ENCODE data around the gene FANCC.

GRCh38 chr9:95211028-95211427 lies 106.5 kb downstream of the FANCC start:
- TF ChIP-seq, protein P1, sequence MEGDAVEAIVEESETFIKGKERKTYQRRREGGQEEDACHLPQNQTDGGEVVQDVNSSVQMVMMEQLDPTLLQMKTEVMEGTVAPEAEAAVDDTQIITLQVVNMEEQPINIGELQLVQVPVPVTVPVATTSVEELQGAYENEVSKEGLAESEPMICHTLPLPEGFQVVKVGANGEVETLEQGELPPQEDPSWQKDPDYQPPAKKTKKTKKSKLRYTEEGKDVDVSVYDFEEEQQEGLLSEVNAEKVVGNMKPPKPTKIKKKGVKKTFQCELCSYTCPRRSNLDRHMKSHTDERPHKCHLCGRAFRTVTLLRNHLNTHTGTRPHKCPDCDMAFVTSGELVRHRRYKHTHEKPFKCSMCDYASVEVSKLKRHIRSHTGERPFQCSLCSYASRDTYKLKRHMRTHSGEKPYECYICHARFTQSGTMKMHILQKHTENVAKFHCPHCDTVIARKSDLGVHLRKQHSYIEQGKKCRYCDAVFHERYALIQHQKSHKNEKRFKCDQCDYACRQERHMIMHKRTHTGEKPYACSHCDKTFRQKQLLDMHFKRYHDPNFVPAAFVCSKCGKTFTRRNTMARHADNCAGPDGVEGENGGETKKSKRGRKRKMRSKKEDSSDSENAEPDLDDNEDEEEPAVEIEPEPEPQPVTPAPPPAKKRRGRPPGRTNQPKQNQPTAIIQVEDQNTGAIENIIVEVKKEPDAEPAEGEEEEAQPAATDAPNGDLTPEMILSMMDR (IDR thresholded peaks at IDR 0.05), result no peak
- no peak for TF ChIP-seq POLR2A (IDR thresholded peaks at IDR 0.05)
